GM18870 (cell line): ENCODE results near the gene WDSUB1.

Source experiments
- ATAC-seq: cut with Tn5 transposase; IDR thresholded peaks from one replicate; pipeline ENCODE4 v1.9.1; 2021; ENCODE audit warnings: moderate library complexity; ENCODE audit not compliant: unreplicated experiment

The WDSUB1 gene

GRCh38 chr2:159199761-159200465 is 86.6 kb downstream of the WDSUB1 start:
- ATAC-seq = no peak

GRCh38 chr2:159199236-159199635 is 87.3 kb downstream of the WDSUB1 start:
- no peak for ATAC-seq

DNA sequence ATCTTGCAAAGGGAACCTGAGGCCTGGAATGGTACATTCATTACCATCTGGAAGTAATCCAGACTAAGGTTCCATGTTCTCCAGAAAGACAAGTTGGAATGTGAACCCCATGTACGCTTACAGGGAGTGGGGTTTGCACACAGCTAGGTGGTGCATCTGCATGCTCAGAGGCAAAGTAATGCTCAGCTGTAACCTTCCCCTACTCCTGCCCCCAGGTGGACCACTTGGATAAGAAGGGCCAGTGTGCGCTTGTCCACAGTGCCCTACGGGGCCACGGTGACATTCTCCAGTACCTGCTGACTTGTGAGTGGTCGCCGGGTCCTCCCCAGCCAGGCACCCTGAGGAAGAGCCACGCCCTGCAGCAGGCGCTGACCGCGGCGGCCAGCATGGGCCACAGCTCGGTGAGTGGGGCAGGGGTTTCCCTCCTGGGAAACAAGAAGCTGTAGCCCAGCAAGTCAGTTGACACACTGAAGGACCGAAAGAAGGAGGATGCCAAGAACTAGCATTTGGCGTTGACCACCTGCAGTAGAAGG is 90.0 kb downstream of the WDSUB1 start:
- no peak for ATAC-seq

DNA sequence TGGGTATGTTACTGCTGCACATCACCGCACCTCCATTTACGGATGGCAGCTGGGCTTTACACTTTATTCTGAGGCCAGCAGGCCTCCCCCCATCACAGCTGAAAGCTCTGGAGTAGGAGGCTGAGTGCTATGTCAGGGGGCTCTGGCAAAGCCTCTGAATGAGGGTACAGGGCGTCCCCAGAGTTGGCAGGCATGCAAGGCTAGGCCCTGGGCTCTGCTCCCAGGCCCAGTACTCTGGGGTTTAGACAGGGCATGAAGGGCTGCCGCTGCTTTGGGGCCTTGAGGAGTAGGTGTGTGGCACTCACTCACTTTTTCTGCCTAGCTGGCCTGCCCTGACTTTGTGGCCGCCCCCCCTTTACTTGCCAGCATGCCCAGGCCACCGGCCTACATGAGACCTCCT is 90.8 kb downstream of the WDSUB1 start:
- no peak for ATAC-seq

DNA sequence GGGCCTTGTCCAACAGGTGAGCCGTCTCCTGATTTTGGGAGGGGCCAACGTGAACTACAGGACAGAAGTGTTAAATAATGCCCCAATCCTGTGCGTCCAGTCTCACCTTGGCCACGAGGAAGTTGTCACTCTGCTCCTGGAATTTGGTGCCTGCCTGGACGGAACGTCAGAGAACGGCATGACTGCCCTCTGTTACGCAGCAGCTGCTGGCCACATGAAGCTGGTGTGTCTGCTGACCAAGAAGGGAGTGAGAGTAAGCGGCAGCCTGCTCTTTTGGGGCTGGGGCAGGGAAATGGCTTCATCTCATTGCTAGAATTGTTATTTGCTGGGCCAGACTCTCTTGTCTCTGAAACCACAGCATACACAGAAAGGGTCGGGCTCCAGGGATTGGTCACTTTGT is 92.3 kb downstream of the WDSUB1 start:
- ATAC-seq = no peak

DNA sequence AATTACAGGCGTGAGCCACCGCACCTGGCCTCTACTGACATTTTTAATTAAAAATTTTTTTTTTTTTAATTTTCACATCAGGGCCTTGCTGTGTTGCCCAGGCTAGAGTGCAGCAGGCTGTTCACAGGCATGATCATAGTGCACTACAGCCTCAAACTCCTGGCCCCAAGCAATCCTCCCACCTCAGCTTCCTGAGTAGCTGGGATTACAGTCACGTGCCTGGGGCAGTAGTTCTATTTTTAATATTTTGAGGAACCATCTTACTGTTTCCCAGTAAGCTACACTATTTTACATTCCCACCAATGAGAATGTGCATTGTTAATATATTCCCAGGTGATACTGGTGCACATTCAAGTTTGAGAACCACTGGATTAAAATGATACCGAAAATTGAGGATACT is 92.7 kb downstream of the WDSUB1 start:
- ATAC-seq = no peak

GRCh38 chr2:159192371-159192918 is 94.1 kb downstream of the WDSUB1 start:
- ATAC-seq = no peak

GRCh38 chr2:159188449-159188848 is 98.1 kb downstream of the WDSUB1 start:
- ATAC-seq = no peak

- ATAC-seq = no peak
Measured at GRCh38 chr2:159187106-159187505, 99.4 kb downstream of the WDSUB1 start.

- no peak for ATAC-seq
Measured at GRCh38 chr2:159186462-159186861, 100.0 kb downstream of the WDSUB1 start.
